Fibroblast of lung (primary cell): ENCODE data around the gene BCLAF1. TPM values are rescaled to one million over a fixed set of nuclear protein-coding genes. Genes with fewer than 3 reads are reported as not detected.

Source experiments
- DNase-seq, 2 donors: peaks; one replicate each; pipeline versions ENCODE4 v3.0.0 to v3.0.0-alpha.2; 2010; ENCODE audit warnings: low read depth in 2 of 2
- H2AFZ ChIP-seq: 2 replicates; pipeline ENCODE4 v1.5.1; 2012; ENCODE audit warnings: low read length, control low read depth, inconsistent platforms
- H3K27ac ChIP-seq: 2 replicates; pipeline ENCODE4 v1.5.1; 2011; ENCODE audit warnings: low read length, control low read depth; ENCODE audit not compliant: insufficient read depth
- H3K27me3 ChIP-seq: 2 replicates; pipeline ENCODE4 v1.5.1; 2011; ENCODE audit warnings: mild to moderate bottlenecking, low read length; ENCODE audit not compliant: control insufficient read depth, insufficient read depth
- H3K36me3 ChIP-seq: 2 replicates; pipeline ENCODE4 v1.5.1; 2011; ENCODE audit warnings: low read length; ENCODE audit not compliant: control insufficient read depth, insufficient read depth
- H3K4me1 ChIP-seq: 2 replicates; pipeline ENCODE4 v1.5.1; 2011; ENCODE audit warnings: low read length; ENCODE audit not compliant: control insufficient read depth, insufficient read depth; ENCODE audit errors: extremely low read depth
- H3K4me2 ChIP-seq: 2 replicates; pipeline ENCODE4 v1.5.1; 2011; ENCODE audit warnings: low read length, control low read depth; ENCODE audit not compliant: insufficient read depth; ENCODE audit errors: extremely low read depth
- H3K4me3 ChIP-seq, 4 experiments: fragments of 200-600 bp in 1 of 4; sonication (generic) in 1 of 4; replicated peaks in 1 of 4; 2 replicates each; pipeline ENCODE4 v1.5.1; 2011 to 2016; ENCODE audit warnings: low read length in 4 of 4, low read depth in 3 of 4, mild to moderate bottlenecking in 3 of 4, control low read depth in 2 of 4, inconsistent platforms in 1 of 4, mixed read lengths in 1 of 4; ENCODE audit not compliant: insufficient read depth in 1 of 4; ENCODE audit errors: control extremely low read depth in 1 of 4
- H3K79me2 ChIP-seq: 2 replicates; pipeline ENCODE4 v1.5.1; 2012; ENCODE audit warnings: mild to moderate bottlenecking, low read length, inconsistent platforms; ENCODE audit not compliant: control insufficient read depth, insufficient read depth
- H3K9ac ChIP-seq: 2 replicates; pipeline ENCODE4 v1.5.1; 2011; ENCODE audit warnings: mild to moderate bottlenecking, low read length, control low read depth; ENCODE audit not compliant: insufficient read depth
- H3K9me3 ChIP-seq: 2 replicates; pipeline ENCODE4 v1.5.1; 2012; ENCODE audit warnings: low read depth, low read length; ENCODE audit not compliant: control insufficient read depth, insufficient read depth
- H4K20me1 ChIP-seq: 2 replicates; pipeline ENCODE4 v1.5.1; 2011; ENCODE audit warnings: low read length; ENCODE audit not compliant: control insufficient read depth, insufficient read depth; ENCODE audit errors: extremely low read depth
- EZH2 ChIP-seq: IDR thresholded peaks from 2 replicates; pipeline ENCODE4 v1.5.1; 2012; ENCODE audit warnings: low read length, control low read depth, mild to moderate bottlenecking; ENCODE audit errors: missing control alignments
- polyA plus RNA-seq, 2 donors: library from polyadenylated mRNA; depleted of rRNA in 1 of 2; stranded (reverse) in 1 of 2; unstranded in 1 of 2; fragments of >200 nt; gene quantifications; 2 replicates each; pipeline ENCODE4 v1.2.1, GENCODE V29; 2011 to 2012; ENCODE audit warnings: missing spikeins in 1 of 2
- total RNA-seq: library from RNA; depleted of rRNA; stranded (reverse); fragments of >200 nt; gene quantifications from 2 replicates; pipeline ENCODE4 v1.2.1, GENCODE V29; 2014
- TF ChIP-seq, protein P1 (sequence below), 2 donors: IDR thresholded peaks in 1 of 2; conservative IDR thresholded peaks in 1 of 2; 1 replicate in 1 of 2; 2 replicates in 1 of 2; pipeline ENCODE4 v1.5.1; 2011 to 2012; ENCODE audit warnings: low read length in 2 of 2, control low read depth in 1 of 2, inconsistent platforms in 1 of 2, low read depth in 1 of 2, mild to moderate bottlenecking in 1 of 2

The BCLAF1 gene
- total and polyA plus RNA-seq, 2 donors (not counting 1 experiment from before 2014, with no cell fraction given) = 82.6 to 102 TPM

DNA sequence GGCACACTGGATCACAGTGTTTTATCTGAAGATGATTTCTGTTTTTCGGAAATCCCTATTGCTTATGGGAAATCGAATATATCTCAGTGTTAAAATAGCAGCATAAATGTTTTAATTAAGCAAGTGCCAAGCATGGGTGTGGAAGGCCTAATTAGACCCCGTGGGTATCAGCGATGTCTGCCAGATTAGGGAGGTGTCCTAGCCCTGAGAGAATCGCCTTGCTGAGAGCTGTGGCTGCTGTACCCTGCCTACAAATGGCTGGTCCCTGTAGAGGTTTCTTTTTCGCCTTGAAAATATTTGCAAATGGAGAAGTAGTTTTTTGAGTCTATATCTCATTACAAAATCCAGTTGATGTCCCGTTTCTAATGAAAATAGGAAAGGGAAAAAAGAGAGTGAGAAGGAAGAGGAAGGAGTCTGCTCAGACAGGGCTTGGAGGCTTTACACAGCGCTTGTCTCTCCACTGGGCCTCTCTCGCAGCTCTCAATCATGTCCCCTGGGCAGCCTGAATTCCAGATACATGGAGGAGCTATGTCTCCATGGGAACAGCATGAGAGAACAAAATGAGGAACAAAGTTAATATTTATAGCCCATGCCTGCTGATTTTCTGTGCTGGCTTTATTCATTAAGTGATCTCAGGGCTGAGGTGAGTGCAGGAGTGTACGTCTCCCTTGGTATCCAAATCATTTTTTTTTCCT, 35.2 kb upstream of the BCLAF1 start:
- no peaks in the 10 kb centered on the region for H3K27me3 ChIP-seq
- H2AFZ ChIP-seq = no peak overlapping the region
- TF ChIP-seq, protein P1, sequence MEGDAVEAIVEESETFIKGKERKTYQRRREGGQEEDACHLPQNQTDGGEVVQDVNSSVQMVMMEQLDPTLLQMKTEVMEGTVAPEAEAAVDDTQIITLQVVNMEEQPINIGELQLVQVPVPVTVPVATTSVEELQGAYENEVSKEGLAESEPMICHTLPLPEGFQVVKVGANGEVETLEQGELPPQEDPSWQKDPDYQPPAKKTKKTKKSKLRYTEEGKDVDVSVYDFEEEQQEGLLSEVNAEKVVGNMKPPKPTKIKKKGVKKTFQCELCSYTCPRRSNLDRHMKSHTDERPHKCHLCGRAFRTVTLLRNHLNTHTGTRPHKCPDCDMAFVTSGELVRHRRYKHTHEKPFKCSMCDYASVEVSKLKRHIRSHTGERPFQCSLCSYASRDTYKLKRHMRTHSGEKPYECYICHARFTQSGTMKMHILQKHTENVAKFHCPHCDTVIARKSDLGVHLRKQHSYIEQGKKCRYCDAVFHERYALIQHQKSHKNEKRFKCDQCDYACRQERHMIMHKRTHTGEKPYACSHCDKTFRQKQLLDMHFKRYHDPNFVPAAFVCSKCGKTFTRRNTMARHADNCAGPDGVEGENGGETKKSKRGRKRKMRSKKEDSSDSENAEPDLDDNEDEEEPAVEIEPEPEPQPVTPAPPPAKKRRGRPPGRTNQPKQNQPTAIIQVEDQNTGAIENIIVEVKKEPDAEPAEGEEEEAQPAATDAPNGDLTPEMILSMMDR (conservative IDR thresholded peaks at IDR 0.05 in 1 of 2, IDR thresholded peaks at IDR 0.05 in 1 of 2; ENCODE audit: low read depth in 1 of 2, low read length in 2 of 2) = no peak
- TF ChIP-seq EZH2 = no peak

DNA sequence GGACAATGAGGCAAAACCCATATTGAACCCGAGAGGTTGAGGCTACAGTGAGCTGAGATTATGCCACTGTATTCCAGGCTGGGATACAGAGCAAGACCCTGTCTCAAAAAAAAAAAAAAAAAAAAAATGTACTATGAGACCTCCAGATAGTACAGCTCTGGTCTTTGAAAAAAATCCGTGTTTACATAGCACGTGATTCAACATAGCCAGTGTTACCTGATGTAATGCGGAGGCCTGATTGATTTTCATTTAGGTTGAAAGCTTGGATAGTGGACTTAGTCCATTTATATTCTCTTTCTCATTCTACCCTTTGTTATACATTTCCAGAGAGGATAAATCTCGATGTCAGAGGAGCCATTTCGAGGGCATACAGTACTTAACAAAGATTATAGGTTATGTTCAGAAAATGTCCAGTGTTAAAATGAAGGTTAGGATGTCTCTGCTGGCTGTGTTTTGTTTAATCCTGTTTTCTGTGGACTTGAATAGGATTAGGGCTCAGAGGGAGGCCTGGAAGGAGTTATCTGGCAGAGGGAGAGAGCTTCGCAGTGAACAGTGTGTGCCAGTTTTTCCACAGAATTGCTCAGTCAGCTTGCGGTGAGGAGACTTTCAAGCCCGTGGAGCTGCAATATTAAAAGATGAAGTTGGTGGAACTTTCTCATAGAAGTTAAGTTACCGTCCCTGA, 33.9 kb upstream of the BCLAF1 start:
- Histone ChIP-seq H3K9ac (no peak overlapping the region), H4K20me1 (no peaks in the 10 kb centered on the region), H3K27ac (no peak overlapping the region), H3K36me3 (no peaks in the 10 kb centered on the region), H3K79me2 (no peaks in the 10 kb centered on the region), H3K4me1 (no peaks in the 10 kb centered on the region), H3K27me3 (no peaks in the 10 kb centered on the region), H2AFZ (no peak overlapping the region), H3K9me3 (no peaks in the 10 kb centered on the region), H3K4me3 (no peak overlapping the region), H3K4me2 (no peak overlapping the region)
- DNase-seq = peak; percentile 29 to 34
- TF ChIP-seq EZH2 = no peak
- TF ChIP-seq, protein P1 (conservative IDR thresholded peaks at IDR 0.05 in 1 of 2, IDR thresholded peaks at IDR 0.05 in 1 of 2; ENCODE audit: low read depth in 1 of 2, low read length in 2 of 2) = no peak

More for the DNA sequence above, 35.2 kb upstream of the BCLAF1 start:
- H3K79me2 ChIP-seq = no peaks in the 10 kb centered on the region
- no peaks in the 10 kb centered on the region for H3K4me1 ChIP-seq
- no peak overlapping the region for H3K27ac ChIP-seq
- H3K9me3 ChIP-seq = no peaks in the 10 kb centered on the region
- no peak overlapping the region for H3K9ac ChIP-seq
- H4K20me1 ChIP-seq = no peaks in the 10 kb centered on the region
- no peak overlapping the region for H3K4me3 ChIP-seq
- no peak overlapping the region for H3K4me2 ChIP-seq
- no peaks in the 10 kb centered on the region for H3K36me3 ChIP-seq
- DNase-seq = no peak

DNA sequence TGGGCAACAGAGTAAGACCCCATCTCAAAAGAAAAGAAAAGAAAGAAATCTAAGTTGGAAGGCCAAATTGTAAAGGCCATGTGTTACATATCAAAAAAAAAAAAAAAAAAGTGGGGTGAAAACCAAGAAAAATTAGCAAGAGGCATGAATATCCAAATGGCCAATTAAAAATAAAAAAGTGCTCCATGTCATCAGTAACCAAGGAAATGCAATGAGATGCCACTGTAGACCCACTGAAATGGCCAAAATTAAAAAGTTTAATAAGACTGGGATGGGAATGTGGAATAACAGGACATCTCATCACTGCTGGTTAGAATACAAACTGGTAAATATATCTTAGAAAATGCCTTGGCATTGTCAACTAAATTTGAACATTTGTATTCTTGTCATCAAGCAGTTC, 30.1 kb upstream of the BCLAF1 start:
- Histone ChIP-seq H3K79me2 (no peaks in the 10 kb centered on the region), H3K9ac (no peak overlapping the region), H4K20me1 (no peaks in the 10 kb centered on the region)

More for the DNA sequence above, 30.1 kb upstream of the BCLAF1 start:
- Histone ChIP-seq H3K27ac (no peak overlapping the region), H3K9me3 (no peaks in the 10 kb centered on the region), H3K27me3 (no peaks in the 10 kb centered on the region), H3K36me3 (no peaks in the 10 kb centered on the region), H2AFZ (no peak overlapping the region), H3K4me1 (no peaks in the 10 kb centered on the region), H3K4me2 (no peak overlapping the region), H3K4me3 (no peak overlapping the region)
- TF ChIP-seq, protein P1 (conservative IDR thresholded peaks at IDR 0.05 in 1 of 2, IDR thresholded peaks at IDR 0.05 in 1 of 2; ENCODE audit: low read depth in 1 of 2, low read length in 2 of 2) = no peak
- no peak for TF ChIP-seq EZH2
- no peak for DNase-seq
